Skeletal muscle satellite cell (primary cell): Measurements from ENCODE around the gene GPS2. TPM values are rescaled to one million over a fixed set of nuclear protein-coding genes. Genes with fewer than 3 reads are reported as not detected.

Source experiments
- H3K27me3 ChIP-seq: 2 replicates; pipeline ENCODE4 v1.7.0; 2013; ENCODE audit warnings: low read length; ENCODE audit not compliant: control insufficient read depth, insufficient read depth
- H3K36me3 ChIP-seq: 2 replicates; pipeline ENCODE4 v1.7.0; 2013; ENCODE audit warnings: mild to moderate bottlenecking, control low read depth, low read length; ENCODE audit not compliant: insufficient read depth
- H3K4me1 ChIP-seq: 2 replicates; pipeline ENCODE4 v1.7.0; 2013; ENCODE audit warnings: low read length; ENCODE audit not compliant: control insufficient read depth, insufficient read depth
- H3K4me2 ChIP-seq: 2 replicates; pipeline ENCODE4 v1.7.0; 2013; ENCODE audit warnings: mild to moderate bottlenecking, low read length
- H3K4me3 ChIP-seq: 2 replicates; pipeline ENCODE4 v1.7.0; 2013; ENCODE audit warnings: low read length
- H3K9ac ChIP-seq: 2 replicates; pipeline ENCODE4 v1.7.0; 2013; ENCODE audit warnings: mild to moderate bottlenecking, low read depth, low read length, moderate library complexity
- H3K9me3 ChIP-seq: replicated peaks from 2 replicates; pipeline ENCODE4 v1.7.0; 2013; ENCODE audit warnings: mild to moderate bottlenecking, control low read depth, low read length
- small RNA-seq: library from RNA; depleted of rRNA; stranded (forward); fragments of <200 nt; gene quantifications from one replicate; pipeline ENCODE3, GENCODE V24; 2012

The GPS2 gene

DNA sequence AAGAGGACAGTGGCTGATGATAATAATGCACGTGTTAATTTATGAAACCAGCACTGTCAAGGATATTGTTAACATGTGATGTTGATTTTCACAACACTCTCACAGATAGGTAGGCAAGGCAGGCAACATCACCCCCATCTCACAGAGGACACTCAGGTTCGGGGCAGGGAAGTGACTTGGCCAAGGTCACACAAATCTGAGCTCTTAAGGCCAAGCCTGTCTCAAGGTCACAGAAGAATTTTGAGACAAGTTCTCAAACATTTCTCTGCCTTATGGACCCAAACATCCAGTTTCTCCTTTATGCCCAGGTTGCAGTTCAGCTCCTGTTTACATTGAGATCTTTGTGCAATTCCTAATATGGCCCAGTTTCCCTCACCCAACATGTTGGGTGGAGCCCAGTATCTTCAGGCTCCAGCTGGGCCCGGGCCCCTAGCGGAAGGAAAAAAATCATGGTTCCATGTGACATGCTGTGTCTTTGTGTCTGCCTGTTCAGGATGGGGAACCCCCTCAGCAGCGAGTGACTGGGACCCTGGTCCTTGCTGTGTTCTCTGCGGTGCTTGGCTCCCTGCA lies 32.3 kb downstream of the GPS2 start:
- H3K9ac ChIP-seq: no peak overlapping the region
- H3K9me3 ChIP-seq: no peaks in the 10 kb centered on the region
- H3K27me3 ChIP-seq: peaks cover 50% of the 10 kb centered on the region
- H3K4me3 ChIP-seq: no peak overlapping the region
- no peak overlapping the region for H3K4me2 ChIP-seq
- H3K36me3 ChIP-seq: no peaks in the 10 kb centered on the region
- peaks cover 17% of the 10 kb centered on the region for H3K4me1 ChIP-seq

DNA sequence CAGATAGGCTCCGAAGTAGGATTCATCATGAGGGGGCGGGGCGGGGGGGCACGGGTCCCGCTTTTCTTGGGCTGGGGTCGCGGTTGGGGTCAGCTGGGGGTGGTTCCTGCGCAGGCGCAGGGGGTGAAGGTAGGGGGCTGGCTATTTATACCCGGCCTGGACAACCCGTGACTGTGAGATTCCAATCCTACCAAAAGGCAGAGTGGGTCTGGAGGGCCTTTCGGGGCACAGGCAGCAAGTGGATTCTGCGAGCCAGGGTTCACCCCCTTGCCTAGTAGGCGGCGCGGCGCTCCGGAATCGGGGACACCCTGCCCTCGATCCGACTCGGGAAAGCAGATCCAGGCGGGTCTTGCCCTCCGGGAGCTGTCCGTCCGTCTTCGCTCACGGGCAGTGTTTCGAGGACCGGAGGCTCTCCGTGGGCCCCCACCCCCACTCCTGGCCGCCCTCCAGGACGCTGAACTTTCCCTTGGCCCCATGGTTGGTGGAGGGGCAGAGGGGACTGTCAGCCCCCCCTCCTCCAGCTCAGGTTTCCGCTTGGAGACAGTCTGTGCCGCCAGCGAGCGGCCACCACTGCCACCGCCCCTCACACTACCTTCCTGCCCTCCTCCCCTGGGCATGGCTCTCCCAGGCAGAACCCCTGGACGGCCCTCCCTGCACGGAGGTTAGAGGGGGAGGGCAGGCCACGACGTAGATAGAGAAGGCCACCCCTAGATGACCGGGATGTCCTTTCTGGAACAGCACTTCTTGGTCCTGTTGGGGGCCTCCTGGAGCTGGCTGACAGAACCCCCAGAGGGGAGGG lies 33.0 kb downstream of the GPS2 start:
- Histone ChIP-seq H3K9ac (no peak overlapping the region), H3K4me3 (peak overlapping the region; percentile 60), H3K27me3 (peaks cover 43% of the 10 kb centered on the region)

DNA sequence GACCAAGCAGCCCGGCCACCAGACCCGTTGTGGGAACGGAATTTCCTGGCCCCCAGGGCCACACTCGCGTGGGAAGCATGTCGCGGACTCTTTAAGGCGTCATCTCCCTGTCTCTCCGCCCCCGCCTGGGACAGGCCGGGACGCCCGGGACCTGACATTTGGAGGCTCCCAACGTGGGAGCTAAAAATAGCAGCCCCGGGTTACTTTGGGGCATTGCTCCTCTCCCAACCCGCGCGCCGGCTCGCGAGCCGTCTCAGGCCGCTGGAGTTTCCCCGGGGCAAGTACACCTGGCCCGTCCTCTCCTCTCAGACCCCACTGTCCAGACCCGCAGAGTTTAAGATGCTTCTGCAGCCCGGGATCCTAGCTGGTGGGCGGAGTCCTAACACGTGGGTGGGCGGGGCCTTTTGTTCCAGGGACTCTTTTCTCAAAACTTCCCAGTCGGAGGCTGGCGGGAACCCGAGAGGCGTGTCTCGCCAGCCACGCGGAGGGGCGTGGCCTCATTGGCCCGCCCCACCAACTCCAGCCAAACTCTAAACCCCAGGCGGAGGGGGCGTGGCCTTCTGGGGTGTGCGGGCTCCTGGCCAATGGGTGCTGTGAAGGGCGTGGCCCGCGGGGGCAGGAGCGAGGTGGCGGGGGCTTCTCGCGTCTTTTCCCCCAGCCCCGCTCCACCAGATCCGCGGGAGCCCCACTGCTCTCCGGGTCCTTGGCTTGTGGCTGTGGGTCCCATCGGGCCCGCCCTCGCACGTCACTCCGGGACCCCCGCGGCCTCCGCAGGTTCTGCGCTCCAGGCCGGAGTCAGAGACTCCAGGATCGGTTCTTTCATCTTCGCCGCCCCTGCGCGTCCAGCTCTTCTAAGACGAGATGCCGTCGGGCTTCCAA lies 33.8 kb downstream of the GPS2 start, which contains the start of gene SLC2A4:
Gene SLC2A4, plus strand, starts transcription at position 645 of the 879 bp plus-strand sequence. Its CDS starts 217 bp downstream, at position 862.
- no peaks in the 10 kb centered on the region for H3K36me3 ChIP-seq
- H3K27me3 ChIP-seq: peaks cover 41% of the 10 kb centered on the region
- peak within 1 kb of the TSS; percentile 67 for H3K4me3 ChIP-seq
- peaks cover 17% of the 10 kb centered on the region for H3K4me1 ChIP-seq
- H3K9ac ChIP-seq: peak within 1 kb of the TSS; percentile 52
- no peaks in the 10 kb centered on the region for H3K9me3 ChIP-seq
- peak within 1 kb of the TSS; percentile 90 for H3K4me2 ChIP-seq

More for the DNA sequence above, 33.0 kb downstream of the GPS2 start:
- no peaks in the 10 kb centered on the region for H3K36me3 ChIP-seq
- H3K4me2 ChIP-seq: peak overlapping the region; percentile 90
- peaks cover 17% of the 10 kb centered on the region for H3K4me1 ChIP-seq
- no peaks in the 10 kb centered on the region for H3K9me3 ChIP-seq

DNA sequence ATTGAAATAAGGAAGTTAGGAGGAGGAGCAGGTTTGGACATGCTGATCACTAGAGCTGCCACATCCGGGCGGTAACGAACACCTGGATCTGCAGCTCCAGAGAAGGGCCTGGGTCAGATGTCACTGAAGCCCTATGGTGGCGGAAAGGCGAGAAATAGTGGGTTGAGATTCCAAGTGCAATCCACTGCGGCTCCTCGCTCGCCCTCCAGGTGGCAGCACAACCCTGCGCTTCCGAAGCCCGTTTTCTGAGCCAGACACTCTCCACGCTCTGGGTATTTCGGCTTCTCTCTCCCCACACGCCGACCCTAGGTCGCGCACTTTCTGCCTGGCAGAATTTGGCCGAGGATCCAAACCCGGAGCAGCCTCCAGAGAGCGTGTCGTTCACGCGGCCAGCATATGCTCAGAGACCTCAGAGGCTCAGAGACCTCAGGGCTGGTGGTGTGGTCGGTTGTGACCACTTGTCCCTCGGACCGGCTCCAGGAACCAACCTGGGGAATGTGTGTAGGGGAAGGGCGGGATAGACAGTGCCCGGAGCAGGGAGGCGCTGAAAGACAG lies 34.6 kb downstream of the GPS2 start:
- Histone ChIP-seq H3K9ac (peak overlapping the region; percentile 52), H3K4me2 (peak overlapping the region; percentile 90), H3K9me3 (no peaks in the 10 kb centered on the region), H3K4me1 (peaks cover 17% of the 10 kb centered on the region), H3K27me3 (peaks cover 34% of the 10 kb centered on the region), H3K36me3 (no peaks in the 10 kb centered on the region), H3K4me3 (peak overlapping the region; percentile 67)

DNA sequence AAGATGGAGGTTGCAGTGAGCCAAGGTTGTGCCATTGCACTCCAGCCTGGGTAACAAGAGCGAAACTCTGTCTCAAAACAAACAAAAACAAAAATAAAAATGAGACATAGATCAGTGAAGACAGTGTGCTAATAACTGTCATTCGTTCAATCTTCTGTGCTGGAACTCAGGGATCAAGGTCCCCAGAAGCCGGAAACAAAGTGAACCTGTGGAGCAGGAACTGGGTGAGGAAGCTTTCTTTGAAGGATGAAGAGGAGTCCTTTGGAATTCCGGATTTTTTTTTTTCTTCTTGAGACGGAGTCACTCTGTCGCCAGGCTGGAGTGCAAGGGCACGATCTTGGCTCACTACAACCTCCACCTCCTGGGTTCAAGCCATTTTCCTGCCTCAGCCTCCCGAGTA lies 35.7 kb downstream of the GPS2 start:
- Histone ChIP-seq H3K9ac (no peak overlapping the region), H3K4me1 (peaks cover 17% of the 10 kb centered on the region), H3K27me3 (peaks cover 27% of the 10 kb centered on the region), H3K9me3 (no peaks in the 10 kb centered on the region), H3K4me2 (no peak overlapping the region), H3K4me3 (no peak overlapping the region), H3K36me3 (no peaks in the 10 kb centered on the region)

DNA sequence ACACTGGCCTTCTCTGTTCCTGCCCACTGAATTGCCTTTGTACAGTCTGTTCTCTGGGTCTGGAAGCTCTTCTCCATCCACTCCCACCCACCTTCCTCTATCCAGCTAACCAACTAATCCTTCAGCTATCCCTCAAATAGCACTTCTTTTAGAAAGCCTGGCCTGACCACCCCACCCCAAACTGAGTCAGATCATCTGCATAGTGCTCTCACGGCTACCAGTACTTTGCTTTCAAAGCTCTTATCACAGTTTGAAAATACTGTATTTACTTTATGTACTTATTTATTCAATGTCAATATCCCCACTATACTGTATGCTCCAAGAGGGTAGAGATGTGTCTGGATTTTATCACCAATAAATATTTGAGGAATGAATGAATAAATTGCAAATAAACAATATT lies 48.4 kb downstream of the GPS2 start:
- Histone ChIP-seq H3K9me3 (no peaks in the 10 kb centered on the region), H3K4me2 (peak overlapping the region; percentile 10), H3K4me3 (peak overlapping the region; percentile 13), H3K9ac (no peak overlapping the region), H3K4me1 (peaks cover 28% of the 10 kb centered on the region), H3K36me3 (no peaks in the 10 kb centered on the region), H3K27me3 (no peaks in the 10 kb centered on the region)

DNA sequence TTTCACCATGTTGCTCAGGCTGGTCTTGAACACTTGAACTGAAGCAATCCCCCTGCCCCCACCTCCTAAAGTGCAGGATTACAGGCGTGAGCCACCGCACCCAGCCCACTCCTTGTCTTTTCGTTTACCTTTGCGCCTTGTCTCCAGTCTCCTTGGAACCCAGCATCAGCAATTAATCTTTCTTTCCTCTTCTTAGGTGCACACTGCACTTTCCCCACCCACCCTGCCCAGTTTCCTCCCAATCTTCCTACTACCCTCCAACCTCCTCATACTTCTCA lies 51.4 kb downstream of the GPS2 start:
- Histone ChIP-seq H3K27me3 (no peaks in the 10 kb centered on the region), H3K9me3 (no peaks in the 10 kb centered on the region), H3K4me3 (no peak overlapping the region), H3K36me3 (peaks cover 10% of the 10 kb centered on the region), H3K4me2 (peak overlapping the region; percentile 14), H3K4me1 (peaks cover 53% of the 10 kb centered on the region), H3K9ac (no peak overlapping the region)

DNA sequence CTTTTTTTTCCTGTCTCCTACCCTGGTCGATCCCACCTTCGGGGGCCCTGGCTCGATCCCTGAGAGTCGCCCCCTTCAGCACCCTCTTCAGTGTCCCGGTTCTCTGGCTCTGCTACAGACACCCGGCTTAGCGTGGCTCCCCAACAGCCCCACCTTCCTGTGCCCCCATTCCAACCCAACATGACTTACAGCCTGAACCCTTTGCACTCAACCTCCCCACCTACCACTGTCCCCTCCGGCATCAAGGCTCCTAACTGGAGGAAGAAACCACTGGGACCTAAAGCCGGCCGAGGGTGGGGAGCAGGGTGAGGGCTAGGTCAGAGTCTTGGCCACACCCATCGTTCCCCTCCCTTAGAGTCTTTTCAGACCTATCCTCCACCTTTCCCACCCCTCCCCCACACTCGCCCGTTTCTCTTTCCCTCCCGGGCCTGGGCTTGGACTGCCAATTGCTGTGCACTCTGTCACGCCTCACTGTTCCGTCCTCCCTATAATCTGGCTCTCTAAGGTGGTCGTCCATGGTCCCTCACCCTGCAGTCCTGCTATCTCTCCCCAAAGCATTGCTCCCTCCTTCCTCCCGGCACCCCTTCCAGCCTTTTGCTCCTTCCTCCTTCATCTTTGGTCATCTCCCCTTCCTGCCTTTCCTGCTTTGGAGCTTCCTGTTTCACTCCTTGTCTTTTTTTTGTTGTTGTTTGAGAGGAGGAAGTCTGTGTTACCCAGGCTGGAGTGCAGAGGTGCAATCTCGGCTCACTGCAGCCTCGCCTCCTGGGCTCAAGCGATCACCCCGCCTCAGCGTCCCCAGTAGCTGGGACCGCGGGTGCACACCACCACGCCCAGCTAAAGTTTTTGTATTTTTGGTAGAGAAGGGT lies 52.0 kb downstream of the GPS2 start:
- Histone ChIP-seq H3K27me3 (no peaks in the 10 kb centered on the region), H3K36me3 (peaks cover 14% of the 10 kb centered on the region), H3K4me2 (peak overlapping the region; percentile 86), H3K9ac (peak overlapping the region; percentile 31), H3K4me1 (peaks cover 56% of the 10 kb centered on the region), H3K9me3 (no peaks in the 10 kb centered on the region), H3K4me3 (peak overlapping the region; percentile 59)

Small RNA genes within 50 kb of the gene (small RNA-seq; reads per million reads assigned to genes)
- gene AC026954.2 (not detected), gene RF00019 (not detected)
